ENCODE data around the gene PCDH12.

PCDH12 gene

GRCh38 chr5:141966275-141966962, 8.4 kb upstream of the PCDH12 start:
- DNase-seq, result no peak

- no peak for DNase-seq
Measured at GRCh38 chr5:141965071-141965470, 7.1 kb upstream of the PCDH12 start.

- no peak for DNase-seq
Measured at GRCh38 chr5:141963701-141964100, 5.7 kb upstream of the PCDH12 start.

GRCh38 chr5:141961466-141961865, 3.5 kb upstream of the PCDH12 start:
- no peak for DNase-seq

- no peak for DNase-seq
Measured at GRCh38 chr5:141960449-141961323, 2.7 kb upstream of the PCDH12 start.

GRCh38 chr5:141960018-141960417, 2.0 kb upstream of the PCDH12 start:
- no peak for DNase-seq

GRCh38 chr5:141958546-141959172, 657 bp upstream of the PCDH12 start:
- no peak for DNase-seq

- DNase-seq, result no peak
Measured at GRCh38 chr5:141957367-141957996, 520 bp downstream of the PCDH12 start.

GRCh38 chr5:141954194-141954593, 3.8 kb downstream of the PCDH12 start:
- DNase-seq, result no peak

GRCh38 chr5:141952020-141952419, 6.0 kb downstream of the PCDH12 start:
- no peak for DNase-seq

- DNase-seq, result no peak
Measured at GRCh38 chr5:141951332-141951781, 6.6 kb downstream of the PCDH12 start.

- DNase-seq, result no peak
Measured at GRCh38 chr5:141950207-141951005, 7.6 kb downstream of the PCDH12 start.

- no peak for DNase-seq
Measured at GRCh38 chr5:141949511-141949910, 8.5 kb downstream of the PCDH12 start.

- no peak for DNase-seq
Measured at GRCh38 chr5:141948812-141949211, 9.2 kb downstream of the PCDH12 start.

- no peak for DNase-seq
Measured at GRCh38 chr5:141947316-141947715, 10.7 kb downstream of the PCDH12 start.

GRCh38 chr5:141945511-141946051, 12.4 kb downstream of the PCDH12 start:
- DNase-seq, result no peak

GRCh38 chr5:141944076-141944475, 13.9 kb downstream of the PCDH12 start:
- DNase-seq, result no peak

- DNase-seq, result no peak
Measured at GRCh38 chr5:141942185-141942857, 15.7 kb downstream of the PCDH12 start.

- no peak for DNase-seq
Measured at GRCh38 chr5:141941779-141942178, 16.2 kb downstream of the PCDH12 start.

GRCh38 chr5:141941307-141941706, 16.7 kb downstream of the PCDH12 start:
- DNase-seq, result no peak

- DNase-seq, result no peak
Measured at GRCh38 chr5:141940695-141941271, 17.2 kb downstream of the PCDH12 start.
